Endothelial cell of umbilical vein (primary cell): ENCODE data around the gene MAML3. TPM values are rescaled to one million over a fixed set of nuclear protein-coding genes. Genes with fewer than 3 reads are reported as not detected.
A peak's percentile ranks its signal among the peaks of the same experiment; 100 is the strongest.

Experiments
- BruUV-seq: library from RNA; stranded (reverse); fragments of 400-500 nt; replicated peaks from 2 replicates; lab custom pipeline; 2021; lab: Mats Ljungman, UMichigan
- CTCF ChIA-PET: fragments of 300-600, 350-600 bp; sonication (Branson Sonifier 250); formaldehyde crosslinking; loops from one replicate; lab custom pipeline; 2021; ENCODE audit warnings: antibody characterized with exemption, inconsistent platforms; lab: Charles Lee
- POLR2A ChIA-PET: fragments of 300-600, 350-600 bp; sonication (Branson Sonifier 250); formaldehyde crosslinking; loops from one replicate; lab custom pipeline; 2021; ENCODE audit warnings: antibody characterized with exemption, inconsistent platforms; lab: Charles Lee
- DNase-seq: peaks from one replicate; pipeline ENCODE4 v3.0.0-alpha.2; 2011; ENCODE audit warnings: low read depth, low spot score
- FAIRE-seq: peaks from 2 replicates; lab custom pipeline; 2011; peaks lifted over from hg19 to GRCh38; lab: Jason Lieb, UNC
- H2AFZ ChIP-seq: 2 replicates; pipeline ENCODE4 v1.6.0; 2012; ENCODE audit warnings: low read depth, low read length, control low read depth, inconsistent platforms
- H3K27ac ChIP-seq: 2 replicates; pipeline ENCODE4 v1.5.1; 2011; ENCODE audit warnings: low read depth, mild to moderate bottlenecking, control low read depth, low read length, moderate library complexity; ENCODE audit not compliant: insufficient read depth
- H3K27me3 ChIP-seq, 2 experiments: 2 replicates each; pipeline versions ENCODE4 v1.6.0 to v1.6.1; 2011; ENCODE audit warnings: low read length in 2 of 2, mixed read lengths in 1 of 2; ENCODE audit not compliant: control insufficient read depth in 2 of 2, insufficient read depth in 2 of 2
- H3K36me3 ChIP-seq, 2 experiments: 2 replicates in 1 of 2; 3 replicates in 1 of 2; pipeline ENCODE4 v1.5.1; 2011; ENCODE audit warnings: low read length in 2 of 2, mild to moderate bottlenecking in 1 of 2, moderate library complexity in 1 of 2; ENCODE audit not compliant: control insufficient read depth in 2 of 2, insufficient read depth in 2 of 2; ENCODE audit errors: extremely low read depth in 1 of 2
- H3K4me1 ChIP-seq: 3 replicates; pipeline ENCODE4 v1.5.1; 2011; ENCODE audit warnings: mild to moderate bottlenecking, low read length; ENCODE audit not compliant: control insufficient read depth, insufficient read depth; ENCODE audit errors: extremely low read depth
- H3K4me2 ChIP-seq: 2 replicates; pipeline ENCODE4 v1.6.1; 2011; ENCODE audit warnings: low read length, control low read depth, mixed read lengths; ENCODE audit not compliant: insufficient read depth
- H3K4me3 ChIP-seq, 3 experiments: fragments of 200-600 bp in 1 of 3; sonication (generic), shearing (Covaris generic) in 1 of 3; replicated peaks in 1 of 3; 2 replicates each; pipeline ENCODE4 v1.5.1; 2011 to 2016; ENCODE audit warnings: control low read depth in 3 of 3, low read length in 3 of 3, mild to moderate bottlenecking in 2 of 3, inconsistent platforms in 1 of 3, low read depth in 1 of 3, moderate library complexity in 1 of 3; ENCODE audit not compliant: insufficient read depth in 1 of 3
- H3K79me2 ChIP-seq: 2 replicates; pipeline ENCODE4 v1.6.0; 2012; ENCODE audit warnings: low read length, inconsistent platforms; ENCODE audit not compliant: control insufficient read depth, insufficient read depth
- H3K9ac ChIP-seq: replicated peaks from 2 replicates; pipeline ENCODE3; 2011; ENCODE audit warnings: low read length, control low read depth; ENCODE audit not compliant: insufficient read depth; ENCODE audit errors: extremely low read depth
- H3K9me1 ChIP-seq: replicated peaks from 3 replicates; pipeline ENCODE4 v1.6.0; 2011; ENCODE audit warnings: mild to moderate bottlenecking, low read length; ENCODE audit not compliant: control insufficient read depth, insufficient read depth; ENCODE audit errors: extremely low read depth
- H3K9me3 ChIP-seq: replicated peaks from 2 replicates; pipeline ENCODE4 v1.5.1; 2012; ENCODE audit warnings: low read length, inconsistent platforms; ENCODE audit not compliant: control insufficient read depth, insufficient read depth
- H4K20me1 ChIP-seq: replicated peaks from 2 replicates; pipeline ENCODE3; 2011; ENCODE audit warnings: mild to moderate bottlenecking, low read length; ENCODE audit not compliant: control insufficient read depth, insufficient read depth; ENCODE audit errors: extremely low read depth
- CTCF ChIP-seq, 2 donors: IDR thresholded peaks; 1 replicate in 1 of 2; 2 replicates in 1 of 2; pipeline ENCODE4 v1.5.1; 2011; ENCODE audit warnings: low read length in 2 of 2, mild to moderate bottlenecking in 2 of 2, moderate library complexity in 2 of 2, control low read depth in 1 of 2, inconsistent platforms in 1 of 2, low read depth in 1 of 2; ENCODE audit not compliant: insufficient read depth in 1 of 2; ENCODE audit errors: extremely low read depth in 1 of 2
- EZH2 ChIP-seq: IDR thresholded peaks from 2 replicates; pipeline ENCODE4 v1.6.1; 2012; ENCODE audit warnings: borderline replicate concordance, low read depth, mild to moderate bottlenecking, moderate library complexity, low read length, inconsistent platforms; ENCODE audit not compliant: severe bottlenecking
- FOS ChIP-seq: IDR thresholded peaks from 2 replicates; pipeline ENCODE4 v1.6.1; 2011; ENCODE audit warnings: mild to moderate bottlenecking, low read length, moderate library complexity, borderline replicate concordance; ENCODE audit not compliant: insufficient read depth
- GATA2 ChIP-seq: IDR thresholded peaks from 2 replicates; pipeline ENCODE4 v1.7.0; 2011; ENCODE audit warnings: low read depth, mild to moderate bottlenecking, moderate library complexity, mixed read lengths, low read length; ENCODE audit not compliant: insufficient read length, insufficient read depth
- JUN ChIP-seq: IDR thresholded peaks from 2 replicates; pipeline ENCODE4 v1.6.1; 2011; ENCODE audit warnings: borderline replicate concordance, low read depth; ENCODE audit not compliant: insufficient read length, insufficient read depth
- MAX ChIP-seq: IDR thresholded peaks from 2 replicates; pipeline ENCODE4 v1.6.1; 2011; ENCODE audit not compliant: insufficient read depth, insufficient read length
- MYC ChIP-seq: IDR thresholded peaks from one replicate; pipeline ENCODE4 v1.6.1; 2011; ENCODE audit warnings: mild to moderate bottlenecking, low read depth, low read length
- POLR2A ChIP-seq: IDR thresholded peaks from 2 replicates; pipeline ENCODE4 v1.6.1; 2012; ENCODE audit warnings: low read depth, mild to moderate bottlenecking, control low read depth, low read length
- POLR2AphosphoS5 ChIP-seq: IDR thresholded peaks from 2 replicates; pipeline ENCODE4 v1.6.1; 2012; ENCODE audit warnings: low read depth, mild to moderate bottlenecking, control low read depth, low read length, moderate library complexity; ENCODE audit not compliant: insufficient read depth
- dilution Hi-C: fragments of 300-500 bp; cut with MboI; formaldehyde crosslinking; loops from one replicate; pipeline ENCODE4 v1.15.0; 2019; ENCODE audit warnings: low sequenced_read_pairs; ENCODE audit not compliant: extremely low pct_ligation_motif_present
- intact Hi-C: fragments of 100-400 bp; cut with micrococcal nuclease; formaldehyde crosslinking; loops from one replicate; pipeline ENCODE4 v1.10.0; 2022
- polyA plus RNA-seq, 4 experiments: library from polyadenylated mRNA; depleted of rRNA in 3 of 4; stranded (reverse) in 3 of 4; unstranded in 1 of 4; fragments of >200 nt; gene quantifications; 2 replicates each; pipeline versions ENCODE4 v1.2.1 to v1.2.3, GENCODE V29; 2011 to 2012; ENCODE audit warnings: missing spikeins in 1 of 4
- total RNA-seq: library from RNA; stranded (reverse); gene quantifications from 2 replicates; pipeline ENCODE4 v1.2.3, GENCODE V29; 2021

Gene MAML3
- total and polyA plus RNA-seq, 2 donors (not counting 3 experiments of a cell fraction or from before 2014, with no cell fraction given) = 14.0 to 20.3 TPM

GRCh38 chr4:140097572-140097971, 56.4 kb downstream of the MAML3 start:
- Histone ChIP-seq H2AFZ (no peak overlapping the region), H3K9me1 (no peaks in the 10 kb centered on the region), H3K27ac (peak overlapping the region; percentile 100), H4K20me1 (no peaks in the 10 kb centered on the region), H3K4me1 (peaks cover 90% of the 10 kb centered on the region), H3K79me2 (peaks cover 32% of the 10 kb centered on the region), H3K27me3 (no peaks in the 10 kb centered on the region), H3K36me3 (no peaks in the 10 kb centered on the region), H3K9ac (peak overlapping the region; percentile 99), H3K9me3 (no peaks in the 10 kb centered on the region), H3K4me2 (no peak overlapping the region), H3K4me3 (no peak overlapping the region)
- TF ChIP-seq EZH2 = no peak
- no peak for TF ChIP-seq MAX
- TF ChIP-seq GATA2 = no peak
- TF ChIP-seq CTCF (IDR thresholded peaks at IDR 0.05; ENCODE audit: extremely low read depth in 1 of 2, insufficient read depth in 1 of 2, low read depth in 1 of 2, low read length in 2 of 2) = no peak
- no peak for TF ChIP-seq FOS
- no peak for TF ChIP-seq POLR2AphosphoS5
- no peak for TF ChIP-seq JUN
- no peak for TF ChIP-seq MYC
- no peak for TF ChIP-seq POLR2A
- ChIA-PET CTCF (interaction anchor here (1.1 to 1.6 kb wide), 3 partner anchors 46 to 156 kb away, joined by 3 to 4 read pairs (median 4); no protein-coding TSS in a partner anchor), POLR2A (interaction anchor here (1.2 kb wide), 1 partner anchor 53 kb away, joined by 4 read pairs; no protein-coding TSS in a partner anchor)
- intact Hi-C loops (loop anchor here (1.0 to 10.0 kb wide), 2 partner anchors 362 to 1083 kb away; partner anchors contain the start of gene NOCT), dilution Hi-C loops (no loop called here)
- no peak for DNase-seq
- no TSS peak for BruUV-seq
- FAIRE-seq = no peak
